ENCODE results near the gene CASK. TPM values are rescaled to one million over a fixed set of nuclear protein-coding genes. Genes with fewer than 3 reads are reported as not detected.

CASK gene
- total and polyA plus RNA-seq, 4 experiments from 2014 or later, result 3.8 to 116 (median 68.6) TPM

GRCh38 chrX:41718481-41719235 is 204.7 kb downstream of the CASK start:
- Mint-ChIP-seq H3K27ac (peak overlapping the region in 2 of 7 donors; percentile 16 to 25), H3K27me3 (no peaks in the 10 kb centered on the region), H3K4me3 (no peak overlapping the region), H3K9me3 (peaks cover 0 to 28% (median 13%) of the 10 kb centered on the region in 8 donors), H3K36me3 (peaks cover 24 to 30% of the 10 kb centered on the region in 2 donors), H3K4me1 (peaks cover 17 to 44% (median 22%) of the 10 kb centered on the region in 4 donors)
- Histone ChIP-seq H3K9me3 (ENCODE audit: control insufficient read depth in 1 of 2, low read length in 2 of 2) (peaks cover 0 to 5% of the 10 kb centered on the region in 2 donors), H3K27me3 (ENCODE audit: insufficient read depth, low read length) (no peaks in the 10 kb centered on the region), H3K36me3 (ENCODE audit: insufficient read depth, low read length) (no peaks in the 10 kb centered on the region), H3K4me3 (ENCODE audit: low read length in 2 of 2) (no peak overlapping the region), H3K27ac (ENCODE audit: low read depth, low read length) (no peak overlapping the region), H3K4me1 (ENCODE audit: insufficient read depth, low read length) (peaks cover 29% of the 10 kb centered on the region)
- intact Hi-C loops (cut with micrococcal nuclease), result no loop called here
- POLR2A ChIA-PET (ENCODE audit: partially characterized antibody), result interaction anchor here (1.5 to 1.6 kb wide), 2 partner anchors 10 to 12 kb away, joined by 3 to 4 read pairs; no protein-coding TSS in a partner anchor
- DNase-seq, result no peak
- CTCF ChIA-PET (ENCODE audit: partially characterized antibody), result no interaction called here

GRCh38 chrX:41716767-41717473 is 206.4 kb downstream of the CASK start:
- no peaks in the 10 kb centered on the region for H3K27me3 Mint-ChIP-seq
- ChIA-PET CTCF (ENCODE audit: partially characterized antibody) (interaction anchor here (0.6 kb wide), 1 partner anchor 19 kb away, joined by 4 read pairs; no protein-coding TSS in a partner anchor), POLR2A (ENCODE audit: partially characterized antibody) (no interaction called here)
- Histone ChIP-seq H3K4me1 (ENCODE audit: insufficient read depth, low read length) (peaks cover 21% of the 10 kb centered on the region), H3K27me3 (ENCODE audit: insufficient read depth, low read length) (no peaks in the 10 kb centered on the region), H3K4me3 (ENCODE audit: low read length in 2 of 2) (no peak overlapping the region), H3K9me3 (ENCODE audit: control insufficient read depth in 1 of 2, low read length in 2 of 2) (peaks cover 0 to 5% of the 10 kb centered on the region in 2 donors), H3K27ac (ENCODE audit: low read depth, low read length) (no peak overlapping the region), H3K36me3 (ENCODE audit: insufficient read depth, low read length) (no peaks in the 10 kb centered on the region)
- intact Hi-C loops (cut with micrococcal nuclease), result no loop called here
- no peak for DNase-seq
- H3K4me1 Mint-ChIP-seq, result peaks cover 14 to 31% (median 25%) of the 10 kb centered on the region in 4 donors
- H3K9me3 Mint-ChIP-seq, result peaks cover 0 to 28% (median 13%) of the 10 kb centered on the region in 8 donors
- H3K27ac Mint-ChIP-seq, result peak overlapping the region in 3 of 7 donors; percentile 31 to 65 (median 56)
- H3K36me3 Mint-ChIP-seq, result peaks cover 26 to 30% of the 10 kb centered on the region in 2 donors
- H3K4me3 Mint-ChIP-seq, result peak overlapping the region in 2 of 8 donors; percentile 10 to 42

- Histone ChIP-seq H3K27ac (ENCODE audit: low read depth, low read length) (no peak overlapping the region), H3K9me3 (ENCODE audit: control insufficient read depth in 1 of 2, low read length in 2 of 2) (peaks cover 0 to 5% of the 10 kb centered on the region in 2 donors), H3K4me3 (ENCODE audit: low read length in 2 of 2) (no peak overlapping the region), H3K4me1 (ENCODE audit: insufficient read depth, low read length) (peaks cover 14% of the 10 kb centered on the region), H3K36me3 (ENCODE audit: insufficient read depth, low read length) (no peaks in the 10 kb centered on the region), H3K27me3 (ENCODE audit: insufficient read depth, low read length) (no peaks in the 10 kb centered on the region)
- Mint-ChIP-seq H3K4me1 (peaks cover 10 to 29% (median 21%) of the 10 kb centered on the region in 4 donors), H3K27me3 (no peaks in the 10 kb centered on the region), H3K9me3 (peaks cover 0 to 28% (median 13%) of the 10 kb centered on the region in 8 donors), H3K27ac (peak overlapping the region in 1 of 7 donors; percentile 56), H3K36me3 (peaks cover 26 to 30% of the 10 kb centered on the region in 2 donors), H3K4me3 (no peak overlapping the region)
- intact Hi-C loops (cut with micrococcal nuclease), result no loop called here
- CTCF ChIA-PET (ENCODE audit: partially characterized antibody), result interaction anchor here (0.6 kb wide), 1 partner anchor 20 kb away, joined by 4 read pairs; no protein-coding TSS in a partner anchor
- no peak for DNase-seq
- POLR2A ChIA-PET (ENCODE audit: partially characterized antibody), result no interaction called here
Observed at GRCh38 chrX:41716222-41716621, 207.1 kb downstream of the CASK start.

GRCh38 chrX:41711021-41711667 is 212.2 kb downstream of the CASK start:
- Histone ChIP-seq H3K4me3 (ENCODE audit: low read length in 2 of 2) (no peak overlapping the region), H3K9me3 (ENCODE audit: control insufficient read depth in 1 of 2, low read length in 2 of 2) (no peaks in the 10 kb centered on the region), H3K27me3 (ENCODE audit: insufficient read depth, low read length) (no peaks in the 10 kb centered on the region), H3K4me1 (ENCODE audit: insufficient read depth, low read length) (peaks cover 10% of the 10 kb centered on the region), H3K36me3 (ENCODE audit: insufficient read depth, low read length) (no peaks in the 10 kb centered on the region), H3K27ac (ENCODE audit: low read depth, low read length) (no peak overlapping the region)
- Mint-ChIP-seq H3K36me3 (peaks cover 11 to 14% of the 10 kb centered on the region in 2 donors), H3K4me1 (peaks cover 14 to 36% (median 26%) of the 10 kb centered on the region in 4 donors), H3K9me3 (no peaks in the 10 kb centered on the region), H3K4me3 (no peak overlapping the region), H3K27me3 (no peaks in the 10 kb centered on the region), H3K27ac (peak overlapping the region in 2 of 7 donors; percentile 24 to 55)
- intact Hi-C loops (cut with micrococcal nuclease), result no loop called here
- ChIA-PET CTCF (ENCODE audit: partially characterized antibody) (no interaction called here), POLR2A (ENCODE audit: partially characterized antibody) (no interaction called here)
- no peak for DNase-seq

GRCh38 chrX:41708486-41708885 is 214.9 kb downstream of the CASK start:
- no peak overlapping the region for H3K4me3 Mint-ChIP-seq
- H3K36me3 Mint-ChIP-seq, result peaks cover 5 to 11% of the 10 kb centered on the region in 2 donors
- Histone ChIP-seq H3K9me3 (ENCODE audit: control insufficient read depth in 1 of 2, low read length in 2 of 2) (no peaks in the 10 kb centered on the region), H3K36me3 (ENCODE audit: insufficient read depth, low read length) (no peaks in the 10 kb centered on the region), H3K4me1 (ENCODE audit: insufficient read depth, low read length) (peaks cover 30% of the 10 kb centered on the region), H3K27me3 (ENCODE audit: insufficient read depth, low read length) (no peaks in the 10 kb centered on the region), H3K4me3 (ENCODE audit: low read length in 2 of 2) (no peak overlapping the region), H3K27ac (ENCODE audit: low read depth, low read length) (no peak overlapping the region)
- H3K27ac Mint-ChIP-seq, result no peak overlapping the region
- peaks cover 25 to 46% (median 34%) of the 10 kb centered on the region in 4 donors for H3K4me1 Mint-ChIP-seq
- no peaks in the 10 kb centered on the region for H3K9me3 Mint-ChIP-seq
- no peaks in the 10 kb centered on the region for H3K27me3 Mint-ChIP-seq
- ChIA-PET POLR2A (ENCODE audit: partially characterized antibody) (interaction anchor here (0.8 kb wide), 1 partner anchor 11 kb away, joined by 3 read pairs; no protein-coding TSS in a partner anchor), CTCF (ENCODE audit: partially characterized antibody) (no interaction called here)
- no peak for DNase-seq
- intact Hi-C loops (cut with micrococcal nuclease), result no loop called here

- H3K36me3 Mint-ChIP-seq, result peaks cover 0 to 11% of the 10 kb centered on the region in 2 donors
- intact Hi-C loops (cut with micrococcal nuclease), result no loop called here
- H3K4me3 Mint-ChIP-seq, result no peak overlapping the region
- no peaks in the 10 kb centered on the region for H3K9me3 Mint-ChIP-seq
- H3K4me1 Mint-ChIP-seq, result peaks cover 23 to 44% (median 30%) of the 10 kb centered on the region in 4 donors
- CTCF ChIA-PET (ENCODE audit: partially characterized antibody), result interaction anchor here (0.7 kb wide), 1 partner anchor 211 kb away, joined by 3 read pairs; no protein-coding TSS in a partner anchor
- no peak overlapping the region for H3K4me3 ChIP-seq (ENCODE audit: low read length in 2 of 2)
- POLR2A ChIA-PET (ENCODE audit: partially characterized antibody), result no interaction called here
- H3K27me3 ChIP-seq (ENCODE audit: insufficient read depth, low read length), result no peaks in the 10 kb centered on the region
- peaks cover 30% of the 10 kb centered on the region for H3K4me1 ChIP-seq (ENCODE audit: insufficient read depth, low read length)
- H3K36me3 ChIP-seq (ENCODE audit: insufficient read depth, low read length), result no peaks in the 10 kb centered on the region
- H3K9me3 ChIP-seq (ENCODE audit: control insufficient read depth in 1 of 2, low read length in 2 of 2), result no peaks in the 10 kb centered on the region
- no peak overlapping the region for H3K27ac ChIP-seq (ENCODE audit: low read depth, low read length)
- H3K27ac Mint-ChIP-seq, result peak overlapping the region in 3 of 7 donors; percentile 5 to 59 (median 31)
- no peak for DNase-seq
- H3K27me3 Mint-ChIP-seq, result no peaks in the 10 kb centered on the region
Observed at GRCh38 chrX:41707218-41707617, 216.1 kb downstream of the CASK start.
